Stimulated activated CD4-positive, alpha-beta T cell treated with anti-CD3 and anti-CD28 coated beads, Interleukin-1b, Interleukin-23, amount 100 ng/mL, for 48 hours (primary cell): ENCODE measurements around the gene C10orf90.
"Not testable (repeated sequence)": the region's sequence is repeated elsewhere in the genome, so short reads cannot be mapped to it uniquely, and the experiment has no call there.

ENCODE experiments used
- DNase-seq: peaks from one replicate; pipeline ENCODE4 v3.0.0-alpha.2; 2020

The C10orf90 gene

GRCh38 chr10:126380352-126381076 lies 290.0 kb downstream of the C10orf90 start:
- no peak for DNase-seq

GRCh38 chr10:126379166-126379565 lies 291.3 kb downstream of the C10orf90 start:
- not testable (repeated sequence) for DNase-seq

- no peak for DNase-seq
These were observed 293.5 kb downstream of the C10orf90 start for GRCh38 chr10:126376956-126377355.

- no peak for DNase-seq
These were observed 294.5 kb downstream of the C10orf90 start for GRCh38 chr10:126375926-126376554.

- no peak for DNase-seq
These were observed 295.2 kb downstream of the C10orf90 start for GRCh38 chr10:126375299-126375698.
